Central memory CD4-positive, alpha-beta T cell (primary cell): ENCODE results near the gene BEND2.

Source experiments
- DNase-seq: peaks from one replicate; pipeline ENCODE4 v3.0.0; 2022

The BEND2 gene

GRCh38 chrX:18133605-18134004, 87.1 kb downstream of the BEND2 start:
- DNase-seq, result no peak

- DNase-seq, result no peak
Measured at GRCh38 chrX:18129690-18130089, 91.0 kb downstream of the BEND2 start.

- DNase-seq, result no peak
Measured at GRCh38 chrX:18126971-18127370, 93.7 kb downstream of the BEND2 start.

GRCh38 chrX:18119856-18120255, 100.8 kb downstream of the BEND2 start:
- DNase-seq, result no peak
